HG02943 (cell line): ENCODE measurements around the gene ARMC5.
"Not testable (repeated sequence)": the region's sequence is repeated elsewhere in the genome, so short reads cannot be mapped to it uniquely, and the experiment has no call there.

Experiments used
- ATAC-seq: cut with Tn5 transposase; IDR thresholded peaks from one replicate; pipeline ENCODE4 v1.9.1; 2021; ENCODE audit warnings: mild to moderate bottlenecking, low read depth, moderate library complexity; ENCODE audit not compliant: unreplicated experiment

The ARMC5 gene, protein sequence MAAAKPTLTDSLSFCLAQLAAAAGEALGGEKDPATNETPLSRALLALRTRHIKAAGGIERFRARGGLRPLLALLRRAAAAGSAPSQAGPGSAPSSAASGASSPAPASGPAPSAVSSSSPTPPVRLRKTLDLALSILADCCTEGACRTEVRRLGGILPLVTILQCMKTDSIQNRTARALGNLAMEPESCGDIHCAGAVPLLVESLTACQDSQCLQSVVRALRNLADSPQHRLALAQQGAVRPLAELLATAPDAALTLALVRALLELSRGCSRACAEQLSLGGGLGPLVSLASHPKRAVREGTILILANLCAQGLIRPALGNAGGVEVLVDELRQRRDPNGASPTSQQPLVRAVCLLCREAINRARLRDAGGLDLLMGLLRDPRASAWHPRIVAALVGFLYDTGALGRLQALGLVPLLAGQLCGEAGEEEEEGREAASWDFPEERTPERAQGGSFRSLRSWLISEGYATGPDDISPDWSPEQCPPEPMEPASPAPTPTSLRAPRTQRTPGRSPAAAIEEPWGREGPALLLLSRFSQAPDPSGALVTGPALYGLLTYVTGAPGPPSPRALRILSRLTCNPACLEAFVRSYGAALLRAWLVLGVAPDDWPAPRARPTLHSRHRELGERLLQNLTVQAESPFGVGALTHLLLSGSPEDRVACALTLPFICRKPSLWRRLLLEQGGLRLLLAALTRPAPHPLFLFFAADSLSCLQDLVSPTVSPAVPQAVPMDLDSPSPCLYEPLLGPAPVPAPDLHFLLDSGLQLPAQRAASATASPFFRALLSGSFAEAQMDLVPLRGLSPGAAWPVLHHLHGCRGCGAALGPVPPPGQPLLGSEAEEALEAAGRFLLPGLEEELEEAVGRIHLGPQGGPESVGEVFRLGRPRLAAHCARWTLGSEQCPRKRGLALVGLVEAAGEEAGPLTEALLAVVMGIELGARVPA

DNA sequence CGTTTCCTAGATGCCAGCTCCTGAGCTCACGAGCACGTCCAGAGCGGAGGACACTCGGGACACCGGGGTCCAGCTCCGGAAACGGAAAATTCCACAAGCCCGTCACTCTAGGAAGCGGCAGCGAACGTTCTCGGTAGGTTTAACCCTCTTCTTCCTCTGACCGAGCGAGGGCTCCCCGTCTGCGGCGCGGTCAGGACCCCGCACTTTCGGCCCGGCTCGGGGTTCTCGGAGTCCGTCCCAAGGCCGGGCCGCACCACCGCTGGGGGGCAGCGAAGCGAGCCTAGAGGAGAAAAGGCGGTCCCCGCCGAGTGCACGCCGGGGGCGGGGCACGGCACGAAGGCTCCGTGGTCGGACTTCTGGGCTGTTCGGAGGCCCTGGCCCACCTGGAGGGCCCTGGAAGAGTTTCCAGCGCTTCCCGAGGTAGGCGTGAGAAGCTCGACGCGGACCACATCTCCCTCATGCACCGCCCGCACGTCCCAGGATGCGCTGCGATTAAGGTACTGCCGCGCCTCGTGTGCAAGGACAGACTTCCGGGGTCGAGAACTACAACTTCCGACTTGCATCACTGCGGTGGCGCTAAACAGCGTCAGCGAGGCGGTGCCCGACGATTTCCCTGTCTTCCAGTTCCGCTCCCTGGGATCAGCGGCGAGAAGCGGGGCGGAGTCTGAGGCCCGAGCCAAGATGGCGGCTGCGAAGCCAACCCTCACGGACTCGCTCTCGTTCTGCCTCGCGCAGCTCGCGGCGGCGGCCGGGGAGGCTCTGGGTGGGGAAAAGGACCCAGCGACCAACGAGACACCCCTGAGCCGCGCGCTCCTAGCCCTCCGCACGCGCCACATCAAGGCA is at the start of gene ARMC5:
Gene ARMC5, plus strand, starts transcription at position 658 of the 843 bp plus-strand sequence. Its CDS starts 24 bp downstream, at position 682.
- peak; percentile 73 for ATAC-seq

DNA sequence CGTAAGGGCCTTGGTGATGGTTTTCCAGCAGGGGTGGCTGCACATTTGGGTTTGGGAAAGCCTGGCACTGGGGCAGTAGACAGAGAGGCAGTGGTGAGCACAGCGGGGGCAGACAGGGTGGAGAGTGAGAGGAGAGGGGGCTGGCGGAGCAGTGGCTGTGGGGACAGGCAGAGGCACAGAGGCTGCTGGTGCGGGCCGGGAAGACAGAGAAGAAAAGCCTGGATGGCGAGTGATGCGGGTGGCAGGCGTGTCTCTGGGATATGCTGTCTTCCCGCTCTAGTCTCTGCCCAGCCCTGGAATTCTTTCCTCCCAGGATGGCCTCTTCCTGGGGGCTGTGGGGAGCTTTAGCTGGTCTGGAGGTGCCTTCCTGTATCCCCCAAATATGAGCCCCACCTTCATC is 49.2 kb upstream of the ARMC5 start:
- no peak for ATAC-seq

DNA sequence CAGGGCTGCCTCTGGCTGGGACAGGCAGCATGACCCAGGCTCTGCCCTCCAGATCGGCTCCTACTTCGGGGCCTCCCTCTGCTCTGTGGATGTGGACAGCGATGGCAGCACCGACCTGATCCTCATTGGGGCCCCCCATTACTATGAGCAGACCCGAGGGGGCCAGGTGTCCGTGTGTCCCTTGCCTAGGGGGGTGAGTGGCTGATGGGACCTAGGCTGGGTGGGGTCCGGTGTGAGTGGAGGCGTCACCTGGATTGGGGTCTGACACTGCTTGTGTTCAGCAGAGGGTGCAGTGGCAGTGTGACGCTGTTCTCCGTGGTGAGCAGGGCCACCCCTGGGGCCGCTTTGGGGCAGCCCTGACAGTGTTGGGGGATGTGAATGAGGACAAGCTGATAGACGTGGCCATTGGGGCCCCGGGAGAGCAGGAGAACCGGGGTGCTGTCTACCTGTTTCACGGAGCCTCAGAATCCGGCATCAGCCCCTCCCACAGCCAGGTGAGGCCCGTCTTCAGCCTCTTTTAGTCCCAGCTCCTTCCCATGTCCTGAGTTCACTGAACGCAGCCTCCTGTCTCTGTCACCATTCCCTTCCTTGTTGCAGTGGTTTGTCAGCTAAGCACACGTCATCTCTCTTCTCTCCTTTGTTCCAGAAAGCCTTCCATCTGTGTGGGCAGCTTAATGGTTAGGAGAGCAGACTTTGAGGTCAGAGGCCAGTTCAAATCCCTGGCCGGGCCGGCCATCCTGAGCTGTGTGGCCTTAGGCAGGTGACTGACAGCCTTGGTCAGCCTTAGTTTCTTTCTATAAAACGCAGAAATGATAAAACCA is 48.1 kb upstream of the ARMC5 start:
- ATAC-seq = no peak

DNA sequence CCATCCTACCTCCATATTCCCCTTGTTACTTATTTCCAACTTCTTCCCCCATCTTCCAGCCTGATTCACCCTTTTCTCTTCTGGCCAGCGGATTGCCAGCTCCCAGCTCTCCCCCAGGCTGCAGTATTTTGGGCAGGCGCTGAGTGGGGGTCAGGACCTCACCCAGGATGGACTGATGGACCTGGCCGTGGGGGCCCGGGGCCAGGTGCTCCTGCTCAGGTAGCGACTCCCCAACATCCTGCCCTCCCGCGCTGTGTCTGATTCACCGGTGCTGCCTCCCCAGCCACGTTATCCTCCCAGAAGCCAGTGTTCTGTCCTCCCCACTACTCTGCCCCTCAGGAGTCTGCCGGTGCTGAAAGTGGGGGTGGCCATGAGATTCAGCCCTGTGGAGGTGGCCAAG is 46.6 kb upstream of the ARMC5 start:
- no peak for ATAC-seq

DNA sequence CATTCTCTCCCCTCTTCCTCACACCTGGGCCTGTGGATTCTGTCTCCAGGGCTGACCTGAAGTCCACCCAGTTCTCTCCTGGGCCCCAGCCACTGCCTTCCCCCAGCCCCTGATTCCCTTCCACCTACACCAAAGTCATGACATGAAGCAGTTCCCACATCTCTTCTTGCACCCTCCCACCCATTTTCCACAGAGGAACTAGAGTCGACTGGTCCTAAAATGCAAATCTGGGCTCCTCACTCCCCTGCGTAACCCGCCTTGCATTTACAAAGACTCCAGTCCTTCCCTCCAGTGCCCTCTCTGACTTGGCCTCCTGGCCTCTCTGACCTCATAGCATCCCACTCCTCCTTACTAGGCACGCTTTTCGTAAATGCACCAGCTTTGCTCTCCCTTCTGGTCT is 45.9 kb upstream of the ARMC5 start:
- ATAC-seq = no peak

DNA sequence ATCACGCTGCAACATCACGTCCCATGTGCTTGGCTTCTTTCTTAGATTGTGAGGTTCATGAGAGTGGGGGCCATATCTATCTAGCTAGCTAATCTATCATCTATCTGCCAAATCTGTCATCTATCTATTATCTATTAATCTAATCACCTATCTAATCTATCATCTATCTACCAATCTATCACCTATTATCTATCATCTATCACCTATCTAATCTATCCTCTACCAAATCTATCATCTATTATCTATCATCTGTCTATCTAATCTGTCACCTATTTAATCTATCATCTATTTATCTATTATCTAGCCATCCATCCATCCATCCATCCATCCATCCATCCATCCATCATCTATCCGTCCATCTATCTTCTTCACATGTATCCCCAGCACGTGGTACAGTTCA is 45.4 kb upstream of the ARMC5 start:
- no peak for ATAC-seq

DNA sequence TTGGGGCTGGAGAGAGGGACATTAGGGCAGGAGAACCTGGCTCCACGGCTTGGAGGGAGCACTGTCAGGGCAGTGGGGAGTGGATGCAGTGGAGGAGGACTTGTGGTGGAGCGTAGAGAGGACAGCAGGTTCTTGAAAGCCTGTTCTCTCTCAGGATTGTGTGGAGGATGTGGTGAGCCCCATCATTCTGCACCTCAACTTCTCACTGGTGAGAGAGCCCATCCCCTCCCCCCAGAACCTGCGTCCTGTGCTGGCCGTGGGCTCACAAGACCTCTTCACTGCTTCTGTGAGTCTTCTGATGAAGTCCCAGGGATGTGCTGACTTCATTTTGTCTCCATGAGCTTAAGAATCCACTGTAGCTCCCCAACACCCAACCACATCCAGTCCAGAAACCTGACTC is 44.6 kb upstream of the ARMC5 start:
- no peak for ATAC-seq

DNA sequence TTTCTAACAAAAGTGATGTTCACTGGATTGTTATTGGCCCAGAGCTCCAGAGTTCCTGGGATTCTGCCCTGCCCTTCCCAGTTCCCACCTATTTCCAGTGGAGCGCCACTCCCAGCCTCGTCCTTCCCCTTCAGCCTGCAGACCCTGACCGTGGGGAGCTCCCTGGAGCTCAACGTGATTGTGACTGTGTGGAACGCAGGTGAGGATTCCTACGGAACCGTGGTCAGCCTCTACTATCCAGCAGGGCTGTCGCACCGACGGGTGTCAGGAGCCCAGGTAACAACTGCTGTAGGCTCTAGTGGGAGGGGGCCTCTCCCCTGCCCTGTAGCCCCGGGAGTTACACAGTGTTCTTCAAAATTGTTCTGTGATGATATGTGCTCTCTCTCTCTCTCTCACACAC is 42.9 kb upstream of the ARMC5 start:
- no peak for ATAC-seq

DNA sequence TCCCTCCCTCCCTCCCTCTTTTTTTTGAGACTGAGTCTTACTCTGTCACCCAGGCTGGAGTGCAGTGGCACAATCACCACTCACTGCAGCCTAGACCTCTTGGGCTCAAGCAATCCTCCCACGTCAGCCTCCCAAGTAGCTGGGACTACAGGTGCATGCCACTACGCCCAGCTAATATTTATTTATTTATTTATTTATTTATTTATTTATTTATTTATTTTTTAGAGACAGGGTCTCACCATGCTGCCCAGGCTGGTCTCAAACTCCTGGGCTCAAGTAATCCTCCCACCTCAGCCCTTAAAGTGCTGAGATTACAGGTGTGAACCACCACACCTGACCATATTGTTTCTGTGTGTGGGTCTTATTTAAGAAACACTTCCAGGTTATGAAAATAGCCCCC is 42.3 kb upstream of the ARMC5 start:
- not testable (repeated sequence) for ATAC-seq

DNA sequence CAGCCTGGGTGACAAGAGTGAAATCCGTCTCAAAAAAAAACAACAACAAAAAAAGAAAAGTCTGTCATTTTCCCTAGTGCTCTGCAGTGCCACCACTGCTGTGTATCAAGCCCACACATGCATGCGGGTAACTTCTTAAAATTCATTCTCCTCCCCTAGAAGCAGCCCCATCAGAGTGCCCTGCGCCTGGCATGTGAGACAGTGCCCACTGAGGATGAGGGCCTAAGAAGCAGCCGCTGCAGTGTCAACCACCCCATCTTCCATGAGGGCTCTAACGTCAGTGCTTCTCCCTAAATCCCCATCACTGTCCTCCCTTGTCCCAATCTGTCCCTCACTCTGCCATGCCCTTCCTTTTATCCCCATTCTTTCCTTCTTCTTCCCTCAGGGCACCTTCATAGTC is 41.4 kb upstream of the ARMC5 start:
- ATAC-seq = no peak

DNA sequence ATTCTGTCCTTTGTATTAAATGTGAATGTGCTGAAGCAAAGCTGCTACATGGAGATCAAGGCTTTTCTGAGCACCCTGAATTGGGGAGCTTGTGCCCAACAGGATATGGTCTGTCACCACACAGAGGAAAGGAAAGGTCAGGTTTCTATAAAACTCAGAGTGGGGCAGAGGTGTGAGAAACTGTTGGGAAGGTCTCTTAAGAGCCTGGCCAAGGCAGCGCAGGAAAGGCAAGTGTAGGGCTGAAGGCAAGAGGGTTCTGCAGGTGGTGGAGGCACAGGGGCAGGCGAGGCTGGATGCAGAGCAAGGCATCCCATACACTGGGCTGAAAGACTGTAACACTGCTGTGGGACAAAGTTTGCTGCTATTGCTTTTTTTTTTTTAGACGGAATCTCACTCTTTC is 39.3 kb upstream of the ARMC5 start:
- ATAC-seq = no peak

DNA sequence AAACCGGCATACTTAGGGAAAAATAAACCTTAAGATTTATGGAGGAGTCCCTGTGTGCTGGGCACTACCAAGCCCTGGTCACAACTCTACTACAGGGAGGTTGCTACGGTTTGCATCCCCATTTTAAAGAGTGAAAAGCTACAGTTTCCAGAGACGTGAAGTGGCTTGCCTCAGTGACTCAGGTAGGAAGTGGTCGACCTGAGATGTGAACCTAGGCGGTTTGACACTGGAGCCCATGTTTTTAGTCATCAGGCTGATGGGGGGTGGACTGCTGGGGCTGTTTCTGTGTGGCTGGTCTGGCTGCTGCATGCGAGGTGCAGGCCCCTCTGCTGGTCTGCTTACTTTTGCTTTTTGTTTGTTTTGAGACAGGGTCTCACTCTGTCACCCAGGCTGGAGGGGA is 37.7 kb upstream of the ARMC5 start:
- no peak for ATAC-seq

DNA sequence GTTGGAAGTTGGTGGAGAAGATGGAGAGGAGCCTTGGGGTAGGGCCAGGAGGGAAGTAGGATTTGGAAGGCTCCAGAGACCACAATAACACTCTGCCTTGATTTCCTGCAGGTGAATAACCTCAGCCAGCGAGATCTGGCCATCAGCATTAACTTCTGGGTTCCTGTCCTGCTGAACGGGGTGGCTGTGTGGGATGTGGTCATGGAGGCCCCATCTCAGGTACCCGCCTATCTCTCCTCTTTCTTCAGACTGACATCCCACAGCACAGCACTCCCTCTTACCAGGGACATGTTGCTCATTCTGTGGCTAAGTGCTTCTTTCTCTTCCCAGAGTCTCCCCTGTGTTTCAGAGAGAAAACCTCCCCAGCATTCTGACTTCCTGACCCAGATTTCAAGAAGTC is 36.1 kb upstream of the ARMC5 start:
- no peak for ATAC-seq

DNA sequence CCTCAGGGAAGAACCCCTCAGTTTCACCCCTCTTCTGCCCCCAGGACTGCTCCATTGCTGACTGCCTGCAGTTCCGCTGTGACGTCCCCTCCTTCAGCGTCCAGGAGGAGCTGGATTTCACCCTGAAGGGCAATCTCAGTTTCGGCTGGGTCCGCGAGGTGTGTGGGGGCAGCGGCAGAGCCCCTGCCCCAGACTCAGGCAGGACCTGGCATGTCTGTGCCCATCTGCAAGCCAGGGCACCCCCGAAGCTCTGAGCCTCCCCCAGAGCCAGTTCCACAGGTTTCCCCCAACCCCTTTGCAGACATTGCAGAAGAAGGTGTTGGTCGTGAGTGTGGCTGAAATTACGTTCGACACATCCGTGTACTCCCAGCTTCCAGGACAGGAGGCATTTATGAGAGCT is 35.5 kb upstream of the ARMC5 start:
- no peak for ATAC-seq

DNA sequence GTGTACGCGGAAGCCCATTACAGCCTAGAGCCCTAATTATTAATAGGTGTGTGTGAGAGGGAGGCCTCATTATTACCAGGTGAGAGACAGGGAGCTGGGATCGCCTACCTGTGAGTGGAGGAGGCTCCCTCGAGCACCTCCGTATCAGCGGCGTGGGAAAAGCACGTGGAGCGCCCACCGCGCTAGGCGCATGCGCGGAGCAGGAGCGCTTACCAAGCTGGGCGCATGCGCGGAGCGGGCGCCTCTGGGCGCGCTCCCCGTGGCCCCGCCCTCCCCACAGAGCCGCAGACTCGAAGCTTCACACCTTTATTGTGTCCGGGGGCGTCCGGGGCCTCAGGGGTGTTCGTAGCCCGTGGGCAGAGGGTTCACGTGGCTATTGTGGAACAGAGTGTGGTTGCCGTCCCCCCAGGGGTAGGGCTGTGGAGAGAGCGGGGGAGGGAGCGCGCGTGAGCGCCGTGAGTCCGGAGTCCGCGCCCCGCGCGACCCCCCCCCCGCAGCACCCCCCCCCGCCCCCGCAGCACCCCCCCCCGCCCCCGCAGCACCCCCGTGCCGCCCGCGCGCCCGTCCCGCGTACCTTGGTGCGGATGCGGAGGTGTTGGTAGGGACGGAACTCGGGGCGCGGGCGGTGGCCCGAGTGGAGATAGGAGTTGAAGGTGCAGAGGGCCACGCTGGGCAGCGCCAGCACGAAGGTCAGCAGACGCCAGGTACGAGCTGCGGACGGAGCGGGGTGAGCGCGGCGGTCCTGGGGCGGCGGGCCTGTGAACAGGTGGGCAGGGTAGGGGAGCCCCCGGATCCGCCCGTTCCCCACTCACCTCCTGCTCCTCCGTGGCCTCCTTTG is 31.6 kb upstream of the ARMC5 start:
- no peak for ATAC-seq

DNA sequence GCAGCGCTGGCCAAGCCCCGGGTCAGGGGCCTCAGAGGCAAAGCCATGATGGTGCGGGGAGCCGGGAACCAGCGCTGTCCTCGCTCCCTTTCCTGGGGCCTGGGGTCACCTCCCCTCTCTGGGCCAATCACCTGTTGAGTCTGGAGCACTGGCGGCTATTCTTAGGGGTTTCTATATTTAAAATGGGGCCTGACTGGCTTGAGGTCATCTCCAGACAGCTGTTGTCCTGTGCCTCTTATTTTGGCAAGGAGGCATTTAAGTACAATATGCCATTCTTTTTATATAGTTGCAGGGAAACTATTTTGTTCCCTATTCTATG is 31.1 kb upstream of the ARMC5 start, which contains the start of gene COX6A2:
Gene COX6A2, minus strand, starts transcription at position 82 of the 319 bp plus-strand sequence. Its CDS starts 35 bp downstream, at position 47.
- ATAC-seq = no peak

DNA sequence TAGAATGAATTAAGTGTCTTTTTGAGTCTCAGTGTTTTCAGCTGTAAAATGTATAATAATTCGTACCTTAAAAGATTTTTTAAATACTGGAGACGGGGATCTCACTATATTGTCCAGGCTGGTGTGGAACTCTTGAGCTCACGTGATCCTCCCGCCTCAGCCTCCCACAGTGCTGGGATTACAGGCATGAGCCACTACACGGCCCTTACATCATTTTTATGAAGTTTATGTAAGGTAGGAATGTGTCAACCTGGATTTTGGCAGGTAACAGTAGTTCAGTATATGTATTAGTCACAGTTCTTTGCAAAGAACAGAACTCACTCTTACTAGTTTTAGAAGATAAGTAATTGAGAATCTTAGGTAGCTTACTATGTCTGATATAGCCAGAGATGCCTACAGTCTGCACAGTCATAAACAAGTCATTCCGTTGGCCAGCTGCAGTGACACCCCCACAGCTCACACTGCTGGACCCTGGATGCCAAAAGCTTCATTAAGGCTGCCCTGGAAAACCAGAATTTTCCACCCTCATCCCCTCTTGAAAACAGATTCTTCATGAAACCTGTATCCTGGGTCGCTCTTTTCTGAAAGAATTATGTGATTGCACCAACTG is 30.6 kb upstream of the ARMC5 start:
- ATAC-seq = no peak

DNA sequence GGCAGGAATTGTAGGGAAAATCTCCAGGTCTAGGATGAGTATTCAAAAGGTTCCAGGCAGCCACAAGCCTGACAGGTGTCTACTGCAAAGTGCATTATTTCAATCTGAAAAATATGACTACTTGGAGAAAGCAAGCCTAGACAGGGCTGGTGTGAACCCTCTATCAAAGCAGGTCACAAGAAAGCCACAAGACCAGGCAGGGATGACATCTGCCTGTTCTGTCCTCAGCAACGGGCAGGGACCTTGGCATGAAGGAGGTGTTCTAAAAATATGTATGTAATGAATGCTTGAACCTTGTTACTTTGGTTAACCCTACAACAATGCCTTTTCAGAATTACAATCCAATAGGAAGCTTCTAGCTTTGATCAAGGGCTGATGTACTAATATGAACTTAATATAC is 30.0 kb upstream of the ARMC5 start:
- no peak for ATAC-seq

DNA sequence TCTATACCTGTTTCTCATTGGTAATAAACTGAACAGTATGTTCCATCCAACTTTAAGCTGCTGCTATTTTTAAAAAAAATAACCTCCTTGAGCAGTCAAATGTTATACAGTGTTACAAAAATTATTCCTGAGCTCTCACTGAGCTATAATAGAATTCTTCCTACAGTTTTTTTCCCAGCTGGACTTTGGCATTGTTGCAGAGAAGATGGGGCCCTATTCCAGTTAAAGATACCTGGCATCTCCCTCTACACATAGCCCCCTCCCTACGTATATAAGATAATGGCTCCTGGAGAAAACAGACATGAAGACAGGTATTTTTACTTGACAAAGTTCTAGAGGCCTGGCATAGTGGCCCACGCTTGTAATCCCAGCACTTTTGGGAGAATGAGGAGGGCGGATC is 29.5 kb upstream of the ARMC5 start:
- ATAC-seq = no peak
